ENCODE data around the gene TNNI3.
A peak's percentile ranks its signal among the peaks of the same experiment; 100 is the strongest.

TNNI3 gene

DNA sequence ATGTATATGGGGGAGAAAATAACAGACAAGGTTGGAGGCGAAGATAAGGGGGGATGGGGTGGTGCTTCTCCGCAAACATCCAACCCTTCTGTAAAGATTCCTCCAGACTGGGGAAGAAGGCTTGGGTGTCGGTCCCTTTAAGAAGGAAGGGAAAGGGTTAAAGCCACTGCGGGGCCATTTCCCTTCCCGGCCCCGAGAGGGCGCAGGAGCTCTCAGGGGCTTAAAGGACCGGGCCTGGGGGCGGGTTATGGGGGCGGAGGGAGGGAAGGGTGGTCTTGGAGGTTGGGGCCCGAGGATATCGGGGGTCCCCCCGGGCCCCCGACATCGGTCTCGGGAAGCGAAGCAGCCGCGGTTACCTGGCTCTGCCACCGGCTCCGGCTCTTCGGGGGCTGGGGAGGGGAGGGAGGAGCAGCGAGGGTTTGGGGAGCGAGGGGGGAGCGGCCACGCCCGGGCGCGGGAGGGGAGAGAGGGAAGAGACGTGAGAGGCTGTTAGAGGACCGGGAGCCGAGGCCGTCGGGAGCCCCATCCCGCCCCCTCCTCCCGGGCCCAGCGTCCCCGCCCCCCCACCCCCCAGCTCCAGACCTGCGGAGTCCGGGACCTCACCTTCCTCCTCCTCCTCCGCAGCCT, 11.3 kb downstream of the TNNI3 start:
- DNase-seq: peak; percentile 26

- no peak for DNase-seq
Measured at GRCh38 chr19:55145232-55145631, 12.3 kb downstream of the TNNI3 start.

DNA sequence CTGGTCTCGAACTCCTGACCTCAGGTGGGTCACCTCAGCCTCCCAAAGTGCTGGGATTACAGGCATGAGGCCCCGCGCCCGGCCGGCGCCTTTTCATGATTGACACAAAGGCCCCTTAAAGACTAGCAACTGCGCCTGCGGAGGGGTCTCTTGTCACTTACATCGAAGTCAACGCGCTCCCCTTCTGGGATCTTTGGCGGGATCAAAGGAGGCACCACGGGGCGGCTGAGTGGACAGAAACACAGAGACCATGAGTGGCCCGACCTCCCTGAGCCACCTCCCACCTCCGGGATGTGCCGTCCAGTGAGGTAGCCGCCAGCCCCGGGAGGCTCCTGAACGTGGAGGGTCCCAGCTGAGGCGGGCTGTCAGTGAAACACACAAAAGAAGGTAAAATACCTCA, 15.8 kb downstream of the TNNI3 start:
- DNase-seq: no peak

- DNase-seq: no peak
Measured at GRCh38 chr19:55137915-55138314, 19.6 kb downstream of the TNNI3 start.

GRCh38 chr19:55136399-55137102, 21.0 kb downstream of the TNNI3 start:
- DNase-seq: no peak

DNA sequence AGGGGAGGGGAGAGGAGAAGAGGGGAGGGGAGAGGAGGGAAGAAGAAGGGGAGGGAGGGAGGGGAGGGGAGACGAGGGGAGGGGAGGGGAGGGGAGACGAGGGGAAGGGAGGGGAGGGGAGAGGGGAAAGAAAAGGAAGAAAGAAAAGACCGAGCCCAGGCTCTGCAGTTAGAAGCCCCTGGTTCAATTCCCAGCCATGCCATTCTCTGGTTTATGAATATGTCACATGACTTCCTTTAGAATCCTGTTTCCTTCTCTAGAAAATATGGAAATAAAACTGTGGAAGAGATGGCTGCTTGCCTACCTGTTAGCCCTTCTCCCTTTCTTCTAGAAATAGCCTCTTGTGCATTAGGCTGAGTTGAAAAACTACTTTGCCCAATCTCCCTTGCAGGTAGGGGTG, 22.8 kb downstream of the TNNI3 start:
- no peak for DNase-seq

DNA sequence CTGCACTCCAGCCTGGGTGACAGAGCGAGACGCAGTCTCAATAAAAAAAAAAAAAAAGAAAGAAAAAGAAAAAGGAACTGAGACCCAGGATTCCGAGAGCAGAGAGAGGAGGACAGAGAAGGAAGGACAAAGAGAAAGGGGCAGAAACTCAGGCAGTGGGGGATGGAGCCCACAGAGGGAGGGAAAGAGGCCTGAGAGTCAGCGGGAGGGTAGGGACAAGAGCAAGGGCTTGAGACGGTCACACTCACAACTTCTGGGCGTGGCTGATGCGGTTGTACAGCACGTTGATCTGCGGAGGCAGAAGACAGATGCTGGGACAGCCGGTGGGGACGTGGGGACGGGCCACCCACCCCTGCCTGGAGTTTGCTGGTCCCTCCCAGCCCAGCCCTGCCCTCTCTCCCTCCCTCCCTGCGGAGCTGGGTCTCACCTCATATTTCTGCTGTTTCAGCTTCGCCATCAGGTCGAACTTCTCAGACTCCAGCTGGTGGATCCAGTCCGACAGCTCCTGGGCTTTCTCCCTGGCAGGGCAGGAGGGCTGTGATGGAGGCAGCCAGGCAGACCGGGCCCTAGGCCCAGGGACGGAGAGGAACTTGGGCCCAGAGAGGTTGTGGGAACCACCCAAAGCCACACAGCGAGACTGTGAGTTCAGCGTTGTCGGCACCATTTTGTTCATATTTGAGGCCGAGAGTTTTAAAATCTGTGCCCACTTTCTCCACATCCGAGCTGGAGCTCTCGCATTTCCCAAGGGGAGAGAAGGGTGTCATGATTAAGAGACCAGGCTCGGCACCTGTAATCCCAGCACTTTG, 23.7 kb downstream of the TNNI3 start:
- DNase-seq: no peak

- no peak for DNase-seq
Measured at GRCh38 chr19:55132453-55133129, 24.9 kb downstream of the TNNI3 start.

DNA sequence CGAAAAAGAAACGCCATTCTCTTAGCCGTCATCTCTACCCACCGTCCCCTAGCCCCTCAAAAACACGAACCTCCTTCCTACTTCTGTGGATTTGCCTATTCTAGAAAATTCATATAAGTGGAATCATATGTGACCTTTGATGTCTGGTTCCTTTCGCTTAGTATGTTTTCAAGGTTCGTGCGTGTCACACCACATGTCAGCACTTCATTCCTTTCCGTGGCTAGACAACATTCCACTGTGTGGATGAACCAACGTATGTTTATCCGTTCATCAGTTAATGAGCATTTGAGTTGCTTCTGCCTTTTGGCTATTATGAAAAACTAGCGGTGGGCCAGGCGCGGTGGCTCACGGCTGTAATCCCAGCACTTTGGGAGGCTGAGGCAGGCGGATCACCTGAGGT, 26.1 kb downstream of the TNNI3 start:
- DNase-seq: no peak

GRCh38 chr19:55119053-55119452, 38.5 kb downstream of the TNNI3 start:
- no peak for DNase-seq

DNA sequence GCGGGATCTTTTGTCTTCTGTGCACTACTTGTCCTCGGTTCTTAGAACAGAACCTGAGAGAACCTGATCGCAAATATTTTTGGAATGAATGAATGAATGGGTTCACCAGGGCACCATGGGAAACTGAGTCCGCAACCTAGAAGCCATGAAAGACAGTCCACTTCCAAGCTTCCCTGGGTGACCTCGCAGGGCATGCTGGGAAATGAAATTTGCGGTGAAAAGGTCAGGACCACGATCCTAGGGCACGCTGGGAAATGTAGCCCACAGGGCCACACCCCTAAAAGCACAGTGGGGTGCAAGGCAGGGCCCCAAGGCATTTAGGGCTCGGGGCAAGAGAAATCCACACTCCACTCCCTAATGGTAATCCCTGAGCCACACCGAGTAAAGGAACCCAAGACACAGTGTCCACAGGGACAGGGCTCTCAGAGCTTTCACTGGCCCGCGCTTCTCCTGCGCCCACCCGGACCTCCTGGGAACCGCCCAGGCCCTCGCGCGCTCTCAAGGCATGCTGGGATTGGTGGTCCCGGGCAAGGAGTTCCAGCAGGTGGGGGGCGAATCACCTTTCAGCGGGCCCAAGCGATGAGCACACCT, 39.0 kb downstream of the TNNI3 start:
- DNase-seq: no peak

DNA sequence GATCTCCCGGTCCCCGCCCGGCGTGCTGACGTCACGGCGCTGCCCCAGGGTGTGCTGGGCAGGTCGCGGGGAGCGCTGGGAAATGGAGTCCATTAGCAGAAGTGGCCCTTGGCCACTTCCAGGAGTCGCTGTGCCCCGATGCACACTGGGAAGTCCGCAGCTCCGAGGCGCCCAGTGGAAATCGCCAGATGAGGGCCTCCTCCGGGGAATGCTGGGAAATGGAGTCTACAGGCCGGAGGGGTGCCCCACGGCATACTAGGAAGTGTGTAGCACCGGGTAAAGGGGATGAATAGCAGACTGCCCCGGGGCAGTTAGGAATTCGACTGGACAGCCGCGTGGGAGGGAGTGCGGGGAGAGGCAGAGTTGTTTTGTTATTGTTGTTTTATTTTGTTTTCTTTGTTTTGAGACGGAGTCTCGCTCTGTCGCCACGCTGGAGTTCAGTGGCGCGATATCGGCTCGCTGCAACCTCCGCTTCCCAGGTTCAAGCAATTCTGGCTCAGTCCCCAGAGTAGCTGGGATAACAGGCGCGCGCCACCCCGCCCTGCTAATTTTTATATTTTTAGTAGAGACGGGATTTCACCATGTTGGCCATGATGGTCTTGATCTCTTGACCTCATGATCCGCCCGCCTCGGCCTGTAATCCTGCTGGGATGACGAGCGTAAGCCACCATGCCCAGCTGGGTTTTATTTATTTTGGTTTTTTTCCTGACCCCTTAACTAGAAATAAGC, 39.7 kb downstream of the TNNI3 start:
- peak; percentile 98 for DNase-seq

- DNase-seq: no peak
Measured at GRCh38 chr19:55116859-55117662, 40.5 kb downstream of the TNNI3 start, which contains the start of gene PPP1R12C. Gene PPP1R12C (minus strand): TSS chr19:55117637. CDS start chr19:55117543, 94 bp downstream.

DNA sequence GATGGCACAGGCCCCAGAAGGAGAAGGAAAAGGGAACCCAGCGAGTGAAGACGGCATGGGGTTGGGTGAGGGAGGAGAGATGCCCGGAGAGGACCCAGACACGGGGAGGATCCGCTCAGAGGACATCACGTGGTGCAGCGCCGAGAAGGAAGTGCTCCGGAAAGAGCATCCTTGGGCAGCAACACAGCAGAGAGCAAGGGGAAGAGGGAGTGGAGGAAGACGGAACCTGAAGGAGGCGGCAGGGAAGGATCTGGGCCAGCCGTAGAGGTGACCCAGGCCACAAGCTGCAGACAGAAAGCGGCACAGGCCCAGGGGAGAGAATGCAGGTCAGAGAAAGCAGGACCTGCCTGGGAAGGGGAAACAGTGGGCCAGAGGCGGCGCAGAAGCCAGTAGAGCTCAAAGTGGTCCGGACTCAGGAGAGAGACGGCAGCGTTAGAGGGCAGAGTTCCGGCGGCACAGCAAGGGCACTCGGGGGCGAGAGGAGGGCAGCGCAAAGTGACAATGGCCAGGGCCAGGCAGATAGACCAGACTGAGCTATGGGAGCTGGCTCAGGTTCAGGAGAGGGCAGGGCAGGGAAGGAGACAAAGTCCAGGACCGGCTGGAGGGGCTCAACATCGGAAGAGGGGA, 41.2 kb downstream of the TNNI3 start:
- DNase-seq: no peak

DNA sequence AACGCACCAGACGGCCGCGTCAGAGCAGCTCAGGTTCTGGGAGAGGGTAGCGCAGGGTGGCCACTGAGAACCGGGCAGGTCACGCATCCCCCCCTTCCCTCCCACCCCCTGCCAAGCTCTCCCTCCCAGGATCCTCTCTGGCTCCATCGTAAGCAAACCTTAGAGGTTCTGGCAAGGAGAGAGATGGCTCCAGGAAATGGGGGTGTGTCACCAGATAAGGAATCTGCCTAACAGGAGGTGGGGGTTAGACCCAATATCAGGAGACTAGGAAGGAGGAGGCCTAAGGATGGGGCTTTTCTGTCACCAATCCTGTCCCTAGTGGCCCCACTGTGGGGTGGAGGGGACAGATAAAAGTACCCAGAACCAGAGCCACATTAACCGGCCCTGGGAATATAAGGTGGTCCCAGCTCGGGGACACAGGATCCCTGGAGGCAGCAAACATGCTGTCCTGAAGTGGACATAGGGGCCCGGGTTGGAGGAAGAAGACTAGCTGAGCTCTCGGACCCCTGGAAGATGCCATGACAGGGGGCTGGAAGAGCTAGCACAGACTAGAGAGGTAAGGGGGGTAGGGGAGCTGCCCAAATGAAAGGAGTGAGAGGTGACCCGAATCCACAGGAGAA, 42.0 kb downstream of the TNNI3 start:
- no peak for DNase-seq

DNA sequence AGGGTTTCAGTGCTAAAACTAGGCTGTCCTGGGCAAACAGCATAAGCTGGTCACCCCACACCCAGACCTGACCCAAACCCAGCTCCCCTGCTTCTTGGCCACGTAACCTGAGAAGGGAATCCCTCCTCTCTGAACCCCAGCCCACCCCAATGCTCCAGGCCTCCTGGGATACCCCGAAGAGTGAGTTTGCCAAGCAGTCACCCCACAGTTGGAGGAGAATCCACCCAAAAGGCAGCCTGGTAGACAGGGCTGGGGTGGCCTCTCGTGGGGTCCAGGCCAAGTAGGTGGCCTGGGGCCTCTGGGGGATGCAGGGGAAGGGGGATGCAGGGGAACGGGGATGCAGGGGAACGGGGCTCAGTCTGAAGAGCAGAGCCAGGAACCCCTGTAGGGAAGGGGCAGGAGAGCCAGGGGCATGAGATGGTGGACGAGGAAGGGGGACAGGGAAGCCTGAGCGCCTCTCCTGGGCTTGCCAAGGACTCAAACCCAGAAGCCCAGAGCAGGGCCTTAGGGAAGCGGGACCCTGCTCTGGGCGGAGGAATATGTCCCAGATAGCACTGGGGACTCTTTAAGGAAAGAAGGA, 42.9 kb downstream of the TNNI3 start:
- no peak for DNase-seq

- DNase-seq: no peak
Measured at GRCh38 chr19:55113570-55114039, 43.9 kb downstream of the TNNI3 start.

- DNase-seq: no peak
Measured at GRCh38 chr19:55112777-55113569, 44.6 kb downstream of the TNNI3 start.

DNA sequence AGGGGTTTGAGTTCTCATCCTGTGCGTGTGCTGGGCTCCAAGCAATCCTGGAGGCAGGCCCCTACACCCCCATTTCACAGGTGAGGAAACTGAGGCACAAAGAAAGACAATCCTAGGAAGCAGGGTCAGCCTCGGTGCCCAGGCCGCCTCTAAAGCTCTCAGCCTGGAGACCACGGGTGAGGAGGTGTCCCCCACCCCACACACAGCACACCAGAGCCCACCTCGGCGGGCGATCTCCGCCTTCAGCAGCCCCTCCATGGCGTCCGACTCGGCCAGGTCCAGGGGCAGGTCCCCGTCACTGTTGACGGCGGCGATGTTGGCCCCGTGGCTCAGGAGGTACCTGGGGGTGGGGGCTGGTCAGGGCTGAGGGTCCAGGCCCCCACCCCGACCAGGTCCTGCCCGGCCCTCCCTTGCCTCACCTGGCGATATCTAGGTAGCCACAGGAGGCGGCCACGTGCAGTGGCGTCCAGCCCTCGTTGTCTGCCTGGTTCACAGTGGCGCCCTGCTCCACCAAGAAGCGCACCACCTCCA, 45.2 kb downstream of the TNNI3 start:
- DNase-seq: no peak
